GM12864 (cell line): Measurements from ENCODE around the gene GFRA1.

ENCODE experiments used
- DNase-seq: peaks from one replicate; pipeline ENCODE4 v3.0.0-alpha.2; 2011; ENCODE audit warnings: low read depth
- H3K4me3 ChIP-seq: 2 replicates; pipeline ENCODE4 v1.5.1; 2011; ENCODE audit warnings: mild to moderate bottlenecking, low read depth, low read length, control low read depth
- CTCF ChIP-seq: IDR thresholded peaks from 2 replicates; pipeline ENCODE4 v1.5.1; 2011; ENCODE audit warnings: low read depth, mild to moderate bottlenecking, moderate library complexity, low read length, control low read depth, inconsistent platforms; ENCODE audit errors: missing control alignments

The GFRA1 gene

DNA sequence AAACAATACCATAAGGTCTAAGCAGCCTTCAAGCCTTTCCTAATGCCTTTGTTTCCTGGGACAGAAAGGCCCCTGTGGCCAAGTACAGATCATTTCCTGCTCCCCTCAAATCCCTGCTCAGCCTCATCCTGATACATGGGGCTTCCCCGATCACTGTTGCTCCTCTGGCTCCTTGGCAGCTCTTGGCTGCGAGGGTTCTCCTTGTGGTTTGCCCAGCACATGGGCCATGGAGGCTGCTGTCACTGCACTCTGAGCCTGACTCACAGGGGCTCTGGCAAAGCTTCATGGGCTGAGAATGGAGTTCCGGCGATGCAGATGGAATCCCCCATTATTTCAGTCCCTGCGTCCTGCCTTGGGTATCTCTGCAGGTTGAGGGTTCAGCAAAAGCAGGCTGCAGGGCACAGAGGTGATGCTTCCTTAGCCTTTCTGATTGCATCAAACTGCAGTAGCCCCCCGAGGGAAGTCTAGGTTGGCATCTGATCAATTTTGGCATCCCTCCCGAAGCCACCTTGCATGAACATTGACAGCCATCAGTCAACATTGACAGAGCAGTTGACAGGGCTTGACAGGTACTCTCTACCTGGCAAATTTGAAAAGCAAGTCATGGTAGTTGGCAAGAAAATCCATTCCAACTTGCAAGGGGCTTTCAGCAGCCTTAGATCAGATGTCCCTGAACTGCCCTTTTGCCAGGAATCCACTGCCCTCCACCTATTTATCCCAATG lies 168.6 kb downstream of the GFRA1 start:
- no peak for TF ChIP-seq CTCF
- no peak for DNase-seq

DNA sequence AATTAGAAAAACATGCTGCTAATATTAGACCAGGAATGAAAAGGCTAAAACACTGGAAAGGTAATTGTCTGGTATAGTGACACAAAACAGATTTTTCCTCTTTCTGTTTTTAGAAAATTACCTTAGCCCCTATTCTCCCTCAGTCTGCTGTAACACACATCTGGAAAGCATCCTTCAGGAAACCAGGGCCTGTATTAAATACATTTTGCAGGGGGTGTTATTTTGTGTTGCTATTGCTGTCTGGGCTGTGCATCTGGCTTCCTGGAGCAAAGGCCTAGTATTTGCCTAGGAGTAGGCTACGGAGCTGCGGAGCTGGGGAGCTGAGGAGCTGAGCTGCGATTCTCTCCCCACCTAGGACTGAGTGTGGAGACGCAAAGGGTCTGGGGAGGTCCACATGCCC lies 169.3 kb downstream of the GFRA1 start:
- TF ChIP-seq CTCF, result no peak
- no peak for DNase-seq
- H3K4me3 ChIP-seq, result no peak overlapping the region

More for the DNA sequence above, 168.6 kb downstream of the GFRA1 start:
- H3K4me3 ChIP-seq, result no peak overlapping the region

DNA sequence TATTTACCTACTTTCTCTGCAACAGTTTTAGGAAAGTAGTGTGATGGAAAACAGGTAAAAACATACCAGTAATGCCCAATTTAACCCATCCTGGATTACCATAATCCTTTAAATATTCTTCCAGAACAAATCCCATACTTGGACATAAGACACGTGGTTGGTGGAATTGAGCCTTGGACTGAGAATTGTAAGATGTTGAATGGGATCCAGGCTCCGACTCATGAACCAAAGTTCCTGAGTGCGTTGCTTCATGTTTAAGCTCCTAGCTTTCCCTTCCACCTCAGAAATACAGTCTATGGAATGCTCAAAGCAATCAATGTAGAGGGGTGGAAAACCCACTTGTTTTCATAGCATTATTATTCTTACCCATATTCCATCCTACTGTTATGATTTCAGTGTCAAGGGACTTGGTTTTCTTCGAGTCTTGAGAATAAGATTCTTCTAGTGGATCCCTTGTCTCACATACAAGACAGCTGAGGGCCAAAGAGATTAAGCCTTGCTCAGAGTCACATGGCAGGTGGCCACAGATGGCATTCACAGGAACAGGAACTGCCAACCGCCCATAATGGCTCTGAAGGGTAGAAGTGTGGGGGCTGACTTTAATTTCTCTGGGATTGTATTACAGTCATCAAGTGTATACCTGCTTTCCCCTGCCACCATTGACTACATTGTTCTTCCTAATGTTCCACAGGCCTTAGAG lies 171.2 kb downstream of the GFRA1 start:
- no peak for TF ChIP-seq CTCF
- no peak for DNase-seq
- no peak overlapping the region for H3K4me3 ChIP-seq

- no peak for DNase-seq
- H3K4me3 ChIP-seq, result no peak overlapping the region
- no peak for TF ChIP-seq CTCF
Measured at GRCh38 chr10:116100984-116101383, 172.0 kb downstream of the GFRA1 start.

GRCh38 chr10:116099023-116099420 lies 174.0 kb downstream of the GFRA1 start:
- no peak overlapping the region for H3K4me3 ChIP-seq
- no peak for DNase-seq
- TF ChIP-seq CTCF, result no peak

DNA sequence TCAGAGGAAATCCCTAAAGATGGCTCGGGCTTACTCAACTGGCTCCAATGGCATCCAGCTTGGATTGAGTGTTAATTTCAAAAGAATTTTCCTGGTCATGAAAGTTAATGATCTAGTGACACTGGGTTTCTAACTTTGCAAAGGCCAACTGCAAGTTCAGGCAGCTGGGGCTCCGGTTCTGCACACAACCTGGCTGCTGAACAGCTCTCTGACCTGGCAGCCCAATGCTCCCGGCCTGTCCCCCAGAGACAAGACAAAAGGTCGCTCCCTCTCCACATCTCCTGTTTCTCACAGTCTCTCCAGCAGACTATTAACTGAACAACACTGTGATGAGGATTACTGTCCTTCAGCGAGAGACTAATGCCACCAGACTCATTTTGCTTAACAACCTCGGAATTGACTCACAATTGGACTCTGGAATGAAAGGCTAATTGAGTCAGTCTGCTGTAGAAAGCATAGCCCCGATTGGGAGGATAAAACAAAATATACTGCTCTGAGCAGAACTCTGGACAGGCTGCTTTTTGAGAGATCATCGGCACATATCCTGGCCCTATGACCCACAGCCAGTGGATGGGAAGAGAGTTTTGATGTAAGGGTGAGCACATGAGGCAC lies 174.5 kb downstream of the GFRA1 start:
- H3K4me3 ChIP-seq, result no peak overlapping the region
- no peak for DNase-seq
- TF ChIP-seq CTCF, result no peak
